Hippocampal formation (tissue), 2 donors: ENCODE results near the gene TROAP.
A peak's percentile ranks its signal among the peaks of the same experiment; 100 is the strongest.
"Not testable (repeated sequence)": the region's sequence is repeated elsewhere in the genome, so short reads cannot be mapped to it uniquely, and the experiment has no call there.

Source experiments
- DNase-seq, 2 donors: peaks; one replicate each; lab custom pipeline; 2025; lab: John Stamatoyannopoulos, UW

Gene TROAP

GRCh38 chr12:49322708-49323523 lies at the start of gene TROAP:
Gene TROAP (plus strand): TSS chr12:49323255. CDS start chr12:49323609, 354 bp downstream.
- DNase-seq: peak; percentile 98 to 99

GRCh38 chr12:49273726-49274395 lies 49.2 kb upstream of the TROAP start:
- DNase-seq: no peak

DNA sequence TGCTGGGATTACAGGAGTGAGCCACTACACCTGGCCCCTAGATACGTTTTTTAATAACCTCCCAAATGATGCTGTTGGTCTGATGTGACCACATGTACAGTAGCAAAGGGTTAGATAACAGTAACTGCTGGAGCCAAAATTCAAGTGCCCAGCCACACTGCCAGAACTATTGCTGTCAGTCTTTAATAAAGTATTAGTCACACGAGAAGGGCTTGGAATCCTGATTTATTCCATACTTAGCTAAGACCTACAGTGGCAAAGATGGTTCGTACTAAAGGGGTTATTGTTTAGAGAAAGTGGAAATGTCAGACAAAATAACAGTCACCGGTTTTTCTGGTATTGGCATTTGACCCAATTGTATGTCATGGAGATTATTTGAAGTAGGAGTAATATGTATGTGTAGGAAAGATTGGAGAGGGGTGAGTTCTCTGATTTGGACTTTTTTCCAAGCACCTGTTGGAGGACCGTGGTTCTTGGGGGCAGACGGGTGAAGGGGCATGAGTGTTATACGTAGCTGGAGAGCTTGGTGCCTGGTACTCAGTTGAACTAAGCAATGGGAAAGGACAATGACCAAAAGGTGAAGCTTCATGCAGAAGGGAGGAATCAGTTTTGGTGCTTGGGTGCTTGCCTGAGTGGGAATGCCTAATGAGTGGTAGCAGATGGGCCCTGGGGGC lies 48.5 kb upstream of the TROAP start:
- DNase-seq: no peak

GRCh38 chr12:49276304-49277290 lies 46.5 kb upstream of the TROAP start:
- DNase-seq: no peak

GRCh38 chr12:49277466-49277865 lies 45.6 kb upstream of the TROAP start:
- no peak for DNase-seq

DNA sequence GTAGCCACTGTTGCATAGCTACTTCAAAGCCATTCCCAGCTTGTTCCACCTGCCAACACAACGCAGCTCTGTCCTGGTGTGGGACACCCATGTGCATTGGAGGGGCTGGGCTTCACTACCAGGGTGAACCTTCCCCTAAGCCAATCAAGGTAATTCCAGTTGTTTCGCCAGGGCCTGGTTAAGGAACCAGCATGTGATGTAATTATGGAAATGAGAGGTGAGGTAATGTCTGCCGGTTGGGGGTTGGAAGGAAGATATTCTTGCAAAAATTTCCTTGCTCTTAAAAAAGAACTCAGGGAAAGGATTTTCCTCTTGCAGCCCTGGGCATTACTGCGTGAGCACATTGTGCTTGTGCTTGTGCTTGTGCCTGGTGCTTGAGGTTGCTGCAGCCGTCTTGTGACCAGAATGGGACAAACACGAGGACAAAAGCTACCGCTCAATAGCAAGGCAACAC lies 43.3 kb upstream of the TROAP start:
- no peak for DNase-seq

DNA sequence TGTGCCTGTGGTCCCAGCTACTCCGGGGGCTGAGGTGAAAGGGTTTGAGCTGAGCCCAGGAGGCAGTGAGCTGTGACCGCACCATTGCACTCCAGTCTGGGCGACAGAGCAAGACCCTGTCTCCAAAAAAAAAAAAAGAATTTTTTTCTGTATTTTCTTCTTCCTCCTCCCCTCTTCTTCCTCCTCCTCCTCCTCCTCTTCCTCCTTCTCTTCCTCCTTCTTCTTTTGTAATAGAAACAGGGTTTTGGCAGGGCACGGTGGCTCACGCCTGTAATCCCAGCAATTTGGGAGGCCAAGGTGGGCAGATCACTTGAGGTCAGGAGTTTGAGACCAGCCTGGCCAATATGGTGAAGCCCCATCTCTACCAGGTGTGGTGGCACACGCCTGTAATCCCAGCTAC lies 42.5 kb upstream of the TROAP start:
- DNase-seq: not testable (repeated sequence)

DNA sequence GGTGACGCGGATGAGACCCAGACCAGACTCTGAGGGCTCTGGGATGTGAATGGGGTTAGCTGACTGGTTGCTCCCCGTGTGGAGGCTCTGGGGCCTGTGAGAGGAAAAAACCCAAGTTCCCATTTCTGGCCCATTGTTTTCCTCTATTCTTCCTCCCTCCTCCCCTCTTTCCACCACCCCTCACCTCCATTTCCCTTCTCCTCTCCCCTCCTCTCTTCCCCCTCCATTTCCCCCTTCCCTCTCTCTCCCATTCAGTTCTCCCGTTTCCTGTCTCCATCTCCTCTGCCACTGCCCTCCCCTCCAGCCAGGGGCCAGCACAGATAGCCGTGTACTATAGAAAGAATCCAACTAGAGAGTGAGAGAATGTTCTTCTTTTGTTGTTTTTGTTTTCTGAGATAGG lies 40.8 kb upstream of the TROAP start:
- DNase-seq: no peak

DNA sequence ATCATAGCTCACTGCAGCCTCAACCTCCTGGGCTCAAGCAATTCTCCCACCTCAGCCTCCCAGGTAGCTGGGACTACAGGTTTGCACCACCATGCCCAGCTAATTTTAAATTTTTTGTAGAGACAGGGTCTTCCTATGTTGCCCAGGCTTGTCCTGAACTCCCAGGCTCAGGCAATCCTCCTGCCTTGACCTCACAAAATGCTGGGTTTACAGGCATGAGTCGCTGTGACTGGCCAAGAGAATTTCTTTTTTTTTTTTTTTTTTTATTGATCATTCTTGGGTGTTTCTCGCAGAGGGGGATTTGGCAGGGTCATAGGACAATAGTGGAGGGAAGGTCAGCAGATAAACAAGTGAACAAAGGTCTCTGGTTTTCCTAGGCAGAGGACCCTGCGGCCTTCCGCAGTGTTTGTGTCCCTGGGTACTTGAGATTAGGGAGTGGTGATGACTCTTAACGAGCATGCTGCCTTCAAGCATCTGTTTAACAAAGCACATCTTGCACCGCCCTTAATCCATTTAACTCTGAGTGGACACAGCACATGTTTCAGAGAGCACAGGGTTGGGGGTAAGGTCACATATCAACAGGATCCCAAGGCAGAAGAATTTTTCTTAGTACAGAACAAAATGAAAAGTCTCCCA lies 40.2 kb upstream of the TROAP start:
- DNase-seq: not testable (repeated sequence)

DNA sequence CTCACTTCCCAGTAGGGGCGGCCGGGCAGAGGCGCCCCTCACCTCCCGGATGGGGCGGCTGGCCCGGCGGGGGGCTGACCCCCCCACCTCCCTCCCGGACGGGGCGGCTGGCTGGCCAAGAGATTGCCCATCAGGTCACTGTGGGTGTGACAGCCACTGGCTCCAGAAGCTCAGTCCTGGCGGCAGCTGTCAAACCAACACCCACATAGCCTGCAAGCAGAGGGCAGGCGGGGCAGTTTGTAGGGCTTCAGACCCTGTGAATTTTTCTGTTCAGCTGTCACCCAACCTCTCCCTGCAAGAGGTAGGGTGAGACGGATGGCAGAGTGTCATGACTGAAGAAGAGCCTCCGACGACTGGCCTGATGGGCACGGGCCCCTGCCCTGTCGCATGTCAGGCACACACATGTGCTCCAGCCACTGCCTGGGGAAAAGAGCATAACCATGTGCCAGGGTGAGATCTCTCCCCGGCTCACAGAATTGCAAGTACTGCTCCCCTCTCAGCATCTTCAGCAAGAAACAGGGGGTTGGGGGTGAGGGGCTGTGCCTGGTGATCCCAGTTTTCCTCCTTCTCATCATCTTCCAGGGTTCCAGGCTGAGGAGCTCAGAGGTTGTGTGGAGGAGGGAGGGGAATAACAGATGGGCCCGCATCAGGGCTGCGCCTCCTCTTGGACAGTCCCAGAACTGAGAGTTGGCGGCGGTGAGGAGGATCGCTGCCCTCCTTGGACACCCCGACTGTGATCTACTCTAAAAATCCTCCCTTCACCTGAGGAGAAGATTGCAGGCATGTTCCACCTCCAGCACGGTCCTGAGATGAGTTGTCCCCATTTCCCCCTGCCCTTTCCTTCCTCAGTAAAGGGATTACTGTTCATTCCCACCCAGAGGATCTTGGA lies 39.3 kb upstream of the TROAP start:
- DNase-seq: no peak

GRCh38 chr12:49284672-49285071 lies 38.4 kb upstream of the TROAP start:
- no peak for DNase-seq

GRCh38 chr12:49287876-49288275 lies 35.2 kb upstream of the TROAP start:
- no peak for DNase-seq

DNA sequence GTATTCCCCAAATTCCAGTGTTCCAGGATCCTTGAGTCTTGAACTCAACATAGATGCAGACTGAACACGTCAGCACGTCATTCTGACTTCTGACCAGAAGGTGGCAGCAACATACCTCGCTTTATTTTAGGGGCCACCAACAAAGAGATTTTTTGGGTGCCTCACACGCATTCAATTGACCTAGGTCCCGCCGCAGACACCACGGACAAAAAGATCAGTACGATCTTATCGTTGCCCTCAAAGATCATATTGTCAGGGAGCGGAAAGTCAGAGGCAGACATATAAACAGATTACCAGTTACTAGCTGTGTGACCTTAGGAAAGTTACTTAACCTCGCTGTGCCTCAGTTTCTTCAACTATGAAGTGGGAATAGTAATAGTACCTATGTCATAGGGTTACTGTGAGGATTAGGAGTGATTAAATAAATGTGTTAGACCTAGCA lies 34.6 kb upstream of the TROAP start:
- peak; percentile 8 to 13 for DNase-seq

DNA sequence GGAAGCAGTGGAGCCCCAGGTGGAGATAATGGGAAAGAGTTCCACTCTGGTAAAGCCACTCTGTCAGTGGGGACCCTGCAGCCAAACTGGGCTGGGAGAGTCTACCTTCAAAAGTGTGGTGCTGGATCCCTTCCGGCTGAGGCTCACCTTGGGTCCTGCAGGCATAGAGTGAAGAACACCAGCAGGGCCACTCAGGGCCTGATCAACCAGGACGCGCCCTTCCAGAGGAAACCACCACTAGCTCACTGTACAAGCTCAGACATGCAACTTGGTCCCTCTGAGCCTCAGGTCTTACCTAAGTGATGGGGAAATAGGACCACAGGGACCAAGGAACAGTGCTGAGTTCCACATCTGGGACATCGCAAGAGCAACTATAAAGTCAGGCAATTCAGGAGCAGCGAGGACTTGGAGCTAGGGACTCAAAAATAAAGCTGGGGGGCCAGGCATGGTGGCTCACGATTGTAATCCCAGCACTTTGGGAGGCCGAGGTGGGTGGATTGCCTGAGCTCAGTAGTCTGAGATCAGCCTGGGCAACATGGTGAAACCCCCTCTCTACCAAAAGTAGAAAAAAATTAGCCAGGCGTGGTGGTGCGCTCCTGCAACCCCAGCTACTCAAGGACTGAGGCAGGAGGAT lies 34.0 kb upstream of the TROAP start:
- DNase-seq: no peak

DNA sequence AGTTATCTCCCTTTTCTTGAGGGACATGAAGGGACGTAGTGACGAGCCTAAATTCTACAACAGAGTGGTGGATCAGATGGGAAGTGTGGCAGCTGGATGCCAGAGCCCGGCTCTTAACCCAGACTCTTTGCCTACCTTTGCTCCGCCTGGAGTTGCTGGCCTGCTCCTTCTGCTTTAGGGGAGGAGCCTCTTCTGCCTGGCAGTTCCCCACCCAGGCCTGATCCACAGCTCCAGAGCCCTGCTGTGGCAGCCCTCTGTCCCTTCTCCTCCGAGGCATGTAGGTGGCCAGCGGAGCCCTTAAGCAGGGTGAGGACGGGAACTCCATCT lies 30.4 kb upstream of the TROAP start:
- DNase-seq: no peak

GRCh38 chr12:49293056-49293956 lies 29.7 kb upstream of the TROAP start:
- no peak for DNase-seq

DNA sequence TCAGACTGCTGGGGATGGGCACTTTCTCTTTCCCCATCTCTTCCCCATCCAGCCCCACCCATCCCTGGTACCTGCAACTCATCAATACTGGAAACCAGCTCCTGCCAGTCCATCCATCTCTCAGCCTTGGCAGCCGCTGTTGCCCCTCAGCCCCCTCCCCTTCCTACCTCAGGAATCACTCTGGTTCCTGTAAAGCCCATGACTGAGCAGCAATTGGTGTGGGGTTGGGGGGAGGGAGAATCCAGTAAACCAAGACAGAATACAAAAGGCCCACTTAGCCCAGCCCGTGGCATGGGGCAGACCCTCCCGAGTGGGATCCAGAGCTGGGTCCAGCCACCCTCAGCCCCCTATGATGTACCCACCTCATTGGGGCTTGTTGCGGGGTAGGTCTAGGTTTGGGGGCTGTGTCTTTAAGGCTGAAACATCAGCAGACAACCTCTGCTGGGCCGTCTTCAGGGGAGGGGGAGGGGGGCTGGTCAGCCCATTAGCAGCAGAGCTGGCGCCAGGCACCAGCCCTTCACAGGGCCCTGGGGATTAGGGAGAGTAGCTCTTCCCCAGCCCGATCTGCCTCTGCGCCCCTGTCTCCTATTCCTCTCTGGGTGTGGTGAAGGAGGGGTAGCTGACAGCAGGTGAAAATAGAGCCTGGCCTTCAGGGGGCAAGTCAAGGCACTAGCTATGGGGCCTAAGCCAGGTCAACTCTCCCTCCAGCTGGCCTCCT lies 28.8 kb upstream of the TROAP start:
- DNase-seq: no peak

DNA sequence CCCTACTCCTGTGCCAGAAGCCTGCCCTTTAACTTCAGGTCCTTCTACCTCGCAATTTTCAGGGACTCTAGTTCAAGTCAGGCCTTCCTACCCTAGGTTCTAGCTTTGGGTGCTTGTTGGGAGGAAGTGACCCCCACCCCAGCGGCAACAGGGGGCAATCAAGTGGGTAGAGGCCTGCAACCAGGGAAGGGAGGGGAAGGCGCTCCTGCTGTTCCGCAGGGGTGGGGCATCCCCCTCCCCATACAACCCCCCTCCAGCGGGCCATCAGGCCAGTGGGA lies 28.3 kb upstream of the TROAP start:
- DNase-seq: no peak
